HG03039 (cell line): ENCODE data around the gene RAD54L.

ENCODE experiments used
- ATAC-seq: cut with Tn5 transposase; IDR thresholded peaks from one replicate; pipeline ENCODE4 v1.9.1; 2021; ENCODE audit warnings: mild to moderate bottlenecking, moderate library complexity; ENCODE audit not compliant: unreplicated experiment

The RAD54L gene

DNA sequence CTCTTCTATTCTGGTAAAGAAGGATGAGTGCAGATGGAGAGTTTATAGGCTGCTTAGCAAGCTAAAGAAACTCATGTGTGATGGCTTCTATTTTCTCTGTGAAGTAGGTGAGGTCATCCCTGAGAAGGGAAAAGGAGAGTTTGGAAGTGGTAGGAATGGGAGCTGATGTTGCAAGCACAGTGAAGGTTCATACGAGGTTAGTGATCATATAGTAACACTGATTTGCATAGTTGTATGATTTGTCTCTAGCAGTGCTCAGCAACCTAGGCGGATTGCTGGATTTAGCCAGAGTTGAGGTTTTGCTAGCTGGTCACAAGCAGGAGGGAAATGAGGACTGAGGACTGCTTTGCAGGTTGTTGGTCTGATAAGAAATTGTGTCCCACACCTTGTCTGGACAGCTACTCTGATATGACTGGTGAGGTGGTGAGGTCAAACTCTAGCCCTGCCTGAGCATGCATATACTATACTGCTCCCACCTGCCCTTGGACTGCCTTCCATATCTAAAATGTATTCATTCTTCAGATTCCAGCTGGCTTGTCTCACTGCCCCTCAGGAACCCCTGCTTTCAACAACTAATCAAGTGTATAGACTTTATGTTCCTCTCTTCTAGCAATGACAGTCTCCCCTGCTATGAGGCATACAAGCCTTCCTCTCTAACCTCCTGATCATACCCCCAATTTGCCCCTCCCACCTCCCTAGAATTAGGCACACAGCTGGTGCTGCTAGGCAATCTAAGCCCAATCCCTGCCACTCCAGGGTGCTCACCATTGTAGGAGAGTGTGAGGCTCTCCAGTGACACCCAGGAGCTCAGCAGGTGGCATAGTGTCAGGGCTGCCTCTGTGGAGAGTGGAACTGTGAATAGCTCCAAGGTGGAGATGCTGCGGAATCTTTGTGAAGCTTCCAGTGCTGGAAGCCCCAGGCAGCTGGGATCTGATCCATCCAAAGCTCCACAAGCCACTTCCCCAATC, 37.3 kb downstream of the RAD54L start:
- ATAC-seq = no peak

DNA sequence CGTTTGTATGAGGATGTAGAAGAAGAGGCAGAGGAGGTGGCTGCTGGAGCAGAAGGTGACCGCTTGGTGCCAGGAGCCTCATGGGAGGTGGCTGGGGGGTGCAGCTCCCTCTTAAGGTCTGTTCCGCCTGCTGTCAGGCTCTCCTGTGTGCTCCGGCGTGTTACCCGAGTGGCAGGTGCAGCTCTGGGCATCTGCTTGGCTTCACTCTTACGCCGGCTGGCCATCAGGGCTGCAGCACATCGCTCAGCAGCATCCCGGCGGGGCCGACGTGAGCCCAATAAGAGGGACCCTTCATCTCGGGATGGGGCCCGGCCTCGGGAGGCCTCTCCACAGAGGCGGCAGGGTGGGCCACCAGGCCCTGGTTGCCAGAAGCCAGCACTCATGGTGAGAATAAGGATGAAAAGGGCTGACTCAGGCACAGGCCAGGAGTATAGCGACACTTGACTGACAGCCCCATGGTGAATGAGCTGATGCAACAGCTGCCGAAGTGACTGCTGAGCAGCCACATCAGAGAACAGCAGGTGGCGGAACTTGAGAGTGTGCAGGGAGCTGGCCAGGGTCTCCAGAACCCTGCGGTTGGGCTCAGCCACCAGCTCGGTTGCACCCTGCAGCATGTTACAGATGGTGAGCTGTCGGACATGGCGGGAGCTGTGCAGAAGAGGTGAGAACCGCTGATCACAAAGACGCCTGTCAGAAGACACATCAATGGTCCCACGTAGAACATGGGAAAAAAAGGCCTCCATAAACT, 38.3 kb downstream of the RAD54L start:
- ATAC-seq = no peak

DNA sequence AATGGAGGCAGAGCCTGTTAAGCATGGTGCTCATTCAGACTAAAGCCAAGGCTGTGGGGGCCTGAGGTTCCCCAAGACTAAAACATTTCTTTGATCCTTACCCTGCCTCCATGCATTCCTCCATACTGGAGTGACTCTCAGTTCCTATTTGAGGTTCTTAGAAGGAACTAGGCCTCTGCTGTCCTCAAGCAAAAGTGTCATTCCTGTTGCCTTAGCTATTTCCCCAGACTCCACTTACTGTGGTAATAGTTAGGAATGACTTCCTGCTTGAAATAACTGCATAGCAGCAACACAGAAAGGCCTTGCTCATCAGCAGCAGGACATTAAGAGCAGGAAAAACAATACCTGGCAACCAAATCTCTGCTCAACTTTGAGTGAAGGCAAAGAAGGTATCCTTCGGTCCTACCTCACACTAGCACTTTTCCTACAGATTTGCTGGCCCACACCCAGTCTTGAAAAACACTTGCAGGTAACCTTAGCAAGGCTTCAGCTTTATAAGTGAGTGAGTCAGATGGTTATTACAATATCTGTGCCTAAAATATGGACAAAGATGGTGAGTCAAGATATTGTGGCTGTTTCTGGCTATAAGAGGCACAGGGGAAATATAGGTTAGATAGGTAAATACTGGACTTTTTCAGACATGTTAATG, 41.0 kb downstream of the RAD54L start:
- no peak for ATAC-seq

DNA sequence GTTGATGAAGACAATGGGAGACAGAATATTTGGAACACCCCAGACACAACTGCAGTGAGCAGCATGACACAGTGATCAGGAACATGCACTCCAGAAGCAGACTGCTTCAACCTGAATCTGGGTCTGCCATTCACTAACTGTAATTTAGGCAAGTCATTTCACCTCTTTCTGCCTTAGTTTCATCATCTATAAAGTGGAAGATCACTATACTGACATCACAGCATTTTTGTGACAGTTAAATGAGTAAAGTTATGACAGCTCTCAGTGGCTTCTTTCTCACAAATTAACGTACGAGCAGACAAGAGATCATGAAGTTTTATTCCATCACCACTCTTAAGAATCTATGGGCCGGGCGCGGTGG, 41.6 kb downstream of the RAD54L start:
- no peak for ATAC-seq

DNA sequence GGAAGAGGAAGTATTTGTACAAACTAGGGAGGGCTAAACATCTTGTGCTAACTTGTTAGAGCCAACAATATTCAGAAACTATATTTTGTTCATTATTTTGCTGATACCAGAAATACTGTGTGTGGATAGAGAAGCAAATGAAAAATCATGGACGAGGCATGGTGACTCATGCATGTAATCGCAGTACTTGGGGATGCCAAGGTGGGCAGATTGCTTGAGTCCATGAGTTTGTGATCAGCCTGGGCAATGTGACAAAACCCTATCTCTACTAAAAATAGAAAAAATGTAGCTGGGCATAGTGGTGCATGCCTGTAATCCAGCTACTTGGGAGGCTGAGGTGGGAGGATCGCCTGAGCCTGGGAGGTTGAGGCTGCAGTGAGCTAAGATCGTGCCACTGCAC, 42.4 kb downstream of the RAD54L start:
- no peak for ATAC-seq

DNA sequence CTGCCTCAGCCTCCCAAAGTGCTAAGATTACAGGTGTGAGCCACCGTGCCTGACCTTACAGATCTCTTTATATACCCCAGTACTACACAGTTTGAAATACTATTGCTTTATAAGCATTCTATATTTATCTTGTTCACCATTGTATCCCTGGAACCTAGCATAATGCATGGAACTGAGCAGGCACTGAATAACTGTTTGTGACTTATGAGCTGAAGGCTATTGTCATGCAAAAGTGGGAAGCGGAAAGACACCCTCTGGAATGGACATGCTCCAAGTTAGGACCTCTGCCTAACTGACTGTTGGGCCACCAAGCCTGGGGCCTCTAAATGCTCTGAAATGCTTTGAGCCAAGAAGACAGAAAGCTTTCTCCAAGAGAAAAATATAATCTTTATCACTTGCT, 47.7 kb downstream of the RAD54L start:
- no peak for ATAC-seq

DNA sequence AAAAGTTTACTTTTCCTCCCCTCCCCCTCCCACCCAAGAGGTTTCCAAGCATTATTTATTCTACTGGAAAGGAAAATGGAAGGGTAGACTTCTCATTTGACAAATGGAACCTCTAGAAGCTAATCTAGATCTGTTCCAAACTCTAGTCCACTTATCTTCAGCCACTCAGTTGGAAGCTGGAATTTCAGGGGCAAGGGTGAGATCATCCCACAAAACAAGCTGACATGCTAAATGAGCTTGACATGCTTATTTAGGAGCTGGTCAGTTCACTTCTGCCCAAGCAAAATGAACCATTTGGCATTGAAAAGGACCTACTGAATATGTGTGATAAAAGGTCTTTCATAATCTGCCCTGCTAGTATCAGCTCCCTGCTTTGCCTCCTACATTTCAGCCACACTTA, 50.8 kb downstream of the RAD54L start:
- no peak for ATAC-seq

DNA sequence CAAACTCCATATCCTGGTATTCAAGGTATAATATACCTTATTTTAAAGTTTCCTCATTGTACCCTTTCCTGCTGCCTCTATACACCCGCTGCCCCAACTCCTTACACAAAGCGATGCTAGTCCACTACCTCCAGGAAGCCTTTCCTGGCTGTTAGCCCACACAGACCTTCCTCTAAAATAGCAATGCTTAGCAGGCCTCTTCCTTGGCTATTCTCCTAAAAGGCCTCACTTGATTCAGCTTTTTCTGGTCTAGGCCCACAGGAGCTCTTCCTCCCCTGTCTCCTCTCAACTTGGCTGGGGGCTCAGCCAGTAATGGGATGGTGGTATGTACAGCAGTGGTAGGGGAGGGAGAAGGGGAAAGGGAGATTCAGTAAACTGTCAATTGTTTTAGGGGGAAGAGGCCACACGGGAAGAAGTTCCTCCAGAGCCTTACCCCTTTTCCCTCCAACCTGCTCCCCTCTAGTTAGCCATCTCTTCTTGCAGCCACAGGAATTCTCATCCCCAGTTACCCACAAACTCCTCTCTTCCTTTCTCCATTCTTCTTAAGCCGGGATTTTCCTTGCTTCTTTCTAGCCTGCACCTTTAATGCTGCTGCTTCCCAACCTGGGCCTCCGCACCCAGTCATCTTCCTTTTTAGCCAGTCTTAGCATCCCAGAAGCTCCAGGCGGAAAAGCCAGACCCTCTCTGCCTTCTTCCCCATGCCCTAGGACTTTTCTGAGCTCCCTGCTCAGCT, 53.3 kb downstream of the RAD54L start:
- ATAC-seq = no peak

DNA sequence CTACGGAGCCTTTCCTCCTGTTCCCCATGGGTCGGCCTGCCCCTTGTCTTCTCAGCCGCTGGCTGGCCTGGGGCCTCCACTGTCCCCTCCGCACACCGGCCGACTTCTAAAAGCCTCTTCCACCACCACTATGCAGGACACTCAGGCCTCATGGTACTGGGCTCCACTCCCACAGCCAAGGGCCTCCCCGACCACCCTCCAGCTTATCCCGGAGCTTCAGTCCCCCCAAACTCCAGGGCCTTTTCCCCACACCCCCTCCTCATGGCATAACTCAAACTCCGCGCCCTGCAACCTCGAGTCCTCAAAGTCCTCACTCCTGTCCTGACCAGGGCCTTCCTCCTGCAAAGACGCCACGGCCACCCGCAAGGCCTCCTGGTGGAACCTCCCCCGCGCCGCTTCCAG, 53.8 kb downstream of the RAD54L start:
- ATAC-seq = no peak

DNA sequence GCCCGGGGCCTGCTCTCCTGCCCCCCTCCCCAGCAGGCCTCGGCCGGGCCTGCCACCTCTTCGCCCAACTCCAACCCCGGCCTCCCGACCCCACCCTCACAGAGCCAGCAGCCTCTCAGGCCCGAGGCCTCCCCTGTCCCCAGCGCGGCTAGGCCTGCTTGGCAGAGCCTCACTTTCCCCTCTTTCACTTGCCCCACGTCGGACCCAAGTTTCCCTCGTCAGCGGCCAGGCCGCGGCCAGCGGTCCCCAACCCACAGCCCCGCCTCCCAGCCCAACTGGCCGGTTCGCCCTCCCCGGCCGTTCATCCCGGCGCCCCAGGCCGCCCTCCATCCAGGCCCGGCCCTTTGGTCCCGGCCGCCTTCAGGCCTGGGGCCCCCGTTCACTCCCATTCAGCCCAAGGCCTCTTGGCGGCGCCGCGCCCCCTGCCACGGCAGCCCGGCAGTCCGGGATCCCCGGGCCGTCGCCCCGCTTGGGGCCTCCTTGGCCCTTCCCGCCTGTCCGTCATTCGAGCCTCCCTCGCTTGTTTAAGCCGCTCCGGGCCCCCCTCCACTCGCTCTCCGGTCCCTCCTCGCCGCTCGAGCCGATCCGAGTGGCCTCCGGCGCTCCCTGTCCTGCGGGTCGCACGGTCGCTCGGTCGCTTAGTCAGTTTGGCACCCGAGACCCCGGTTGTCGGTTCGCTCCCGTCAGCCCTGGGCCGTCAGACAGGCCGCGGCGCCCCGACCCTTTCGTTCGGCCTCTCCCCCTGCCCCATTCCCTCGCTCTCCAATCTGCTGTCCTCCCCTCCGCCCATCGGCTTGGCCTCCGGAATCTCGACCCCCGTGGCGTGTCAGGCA, 54.5 kb downstream of the RAD54L start:
- no peak for ATAC-seq

DNA sequence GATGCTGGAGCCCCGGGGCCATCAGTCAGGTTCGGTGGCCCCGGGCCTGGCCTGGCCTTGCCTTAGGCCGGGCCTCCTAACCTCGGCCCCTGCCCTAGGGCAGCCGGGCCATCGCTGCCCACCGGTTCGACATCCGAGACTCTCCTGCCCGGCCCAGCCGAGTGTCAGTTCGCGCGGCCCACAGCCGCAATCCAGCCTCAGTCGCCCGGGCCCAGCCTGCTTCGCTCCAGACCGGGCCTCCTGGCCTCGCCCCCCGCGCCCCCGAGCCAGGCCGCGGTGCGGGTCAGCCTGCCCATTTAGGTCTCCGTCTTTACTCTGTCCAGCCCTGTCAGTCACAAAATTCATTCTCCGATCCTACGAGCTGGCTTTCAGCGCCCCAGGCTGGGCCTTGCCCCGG, 55.1 kb downstream of the RAD54L start:
- ATAC-seq = peak; percentile 14

DNA sequence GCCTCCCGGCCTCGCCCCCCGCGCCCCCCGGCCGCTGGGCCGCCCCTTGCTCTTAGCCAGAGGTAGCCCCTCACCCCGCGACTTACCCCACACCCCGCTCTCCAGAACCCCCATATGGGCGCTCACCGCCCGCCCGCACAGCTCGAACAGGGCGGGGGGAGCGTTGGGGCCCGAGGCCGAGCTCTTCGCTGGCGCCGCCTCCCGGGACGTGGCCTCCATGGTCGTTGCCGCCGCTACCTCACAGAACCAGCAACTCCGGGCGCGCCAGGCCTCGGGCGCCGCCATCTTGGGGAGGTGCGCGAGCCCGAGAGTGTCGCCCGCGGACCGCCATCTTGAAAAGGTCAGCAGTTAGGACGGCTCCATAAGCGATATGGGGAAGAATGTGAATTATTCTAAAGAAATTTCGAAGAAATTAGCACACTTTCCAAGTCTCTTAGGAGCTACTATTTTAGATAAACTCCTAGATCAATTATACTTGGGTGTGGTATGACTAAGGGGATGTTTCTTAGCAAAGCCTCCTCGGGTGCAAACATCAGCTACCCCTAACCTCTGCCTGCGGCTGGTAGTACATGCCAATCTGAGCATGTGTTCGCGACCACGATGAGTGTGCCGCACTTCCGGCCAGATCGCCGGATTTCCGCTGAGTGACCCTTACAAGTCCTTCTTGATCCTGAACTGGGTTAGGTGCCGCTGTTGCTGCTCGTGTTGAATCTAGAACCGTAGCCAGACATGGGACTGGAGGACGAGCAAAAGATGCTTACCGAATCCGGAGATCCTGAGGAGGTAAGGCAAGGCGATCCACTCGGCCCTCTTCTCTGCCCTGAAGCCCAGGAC, 55.7 kb downstream of the RAD54L start, which contains the start of the genes LRRC41 and UQCRH:
TSS of gene LRRC41 (minus strand) at position 579 of the 834 bp plus-strand sequence. CDS start at position 285, 294 bp downstream.
TSS of gene UQCRH (plus strand) at position 661 of the 834 bp plus-strand sequence. CDS start at position 730, 69 bp downstream.
- peak; percentile 76 for ATAC-seq

DNA sequence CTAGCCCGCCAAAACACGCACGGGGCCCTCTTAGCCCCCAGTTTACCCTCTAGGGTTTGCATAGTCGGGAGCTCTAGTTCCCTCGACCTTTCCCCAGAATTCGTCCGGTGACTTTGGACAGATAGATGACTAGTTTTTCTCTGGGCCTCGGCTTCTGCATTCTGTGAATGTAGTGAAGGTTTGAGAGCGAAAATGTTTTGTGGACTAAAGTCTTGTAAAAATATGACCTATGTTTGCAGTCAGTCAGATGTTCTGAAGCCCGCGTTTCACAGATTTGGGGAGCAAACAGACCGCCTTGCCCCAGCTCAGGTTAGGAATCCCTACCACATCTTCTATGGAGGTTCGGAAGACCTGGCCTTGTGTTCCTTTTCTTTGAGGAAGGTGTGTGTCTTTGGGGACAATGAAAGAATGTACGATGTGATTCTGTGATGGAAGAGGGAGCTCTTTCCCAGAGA, 56.3 kb downstream of the RAD54L start:
- no peak for ATAC-seq

DNA sequence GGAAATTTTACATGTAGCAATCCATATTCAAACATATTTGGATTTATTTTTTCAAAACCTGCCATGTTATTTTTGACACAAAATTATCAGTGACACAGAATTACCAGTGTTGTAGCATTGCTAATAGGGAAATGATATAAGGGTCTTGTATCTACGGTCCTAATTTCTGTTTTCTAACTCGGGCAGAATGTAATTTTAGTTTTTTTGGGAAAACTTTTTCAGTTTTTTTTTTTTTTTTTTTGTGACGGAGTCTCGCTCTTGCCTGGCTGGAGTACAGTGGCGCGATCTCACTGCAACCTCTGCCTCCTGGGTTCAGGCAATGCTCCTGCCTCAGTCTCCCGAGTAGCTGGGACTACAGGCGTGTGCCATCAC, 58.6 kb downstream of the RAD54L start:
- ATAC-seq = no peak

DNA sequence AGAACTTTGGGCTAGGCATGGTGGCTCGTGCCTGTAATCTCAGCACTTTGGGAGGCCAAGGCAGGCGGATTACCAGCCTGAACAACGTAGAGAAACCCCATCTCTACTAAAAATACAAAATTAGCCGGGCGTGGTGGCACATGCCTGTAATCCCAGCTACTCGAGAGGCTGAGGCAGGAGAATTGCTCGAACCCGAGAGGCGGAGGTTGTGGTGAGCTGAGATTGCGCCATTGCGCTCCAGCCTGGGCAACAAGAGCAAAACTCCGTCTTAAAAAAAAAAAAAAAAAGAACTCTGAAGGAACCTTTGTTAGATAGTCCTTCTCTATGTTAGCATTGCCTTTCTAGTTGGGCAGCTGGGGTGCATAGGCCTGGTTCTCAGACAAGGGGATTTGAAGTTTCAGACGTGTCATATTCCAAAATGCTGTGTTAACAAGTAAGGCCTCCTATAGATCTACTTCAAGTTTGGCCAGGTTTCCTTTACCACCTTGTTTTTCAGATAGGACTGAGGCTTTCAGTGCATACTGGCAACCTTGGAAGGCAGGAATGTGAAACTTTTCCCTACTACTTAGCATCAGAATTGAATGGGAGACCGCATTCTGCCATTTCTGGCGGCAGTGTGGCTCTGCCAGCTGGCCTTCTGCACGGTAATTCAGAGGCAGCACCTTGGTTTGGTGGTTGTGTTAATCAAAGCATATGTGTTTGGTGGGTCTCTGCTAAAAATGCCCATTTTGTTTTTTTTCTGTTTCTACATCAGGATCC, 62.0 kb downstream of the RAD54L start:
- no peak for ATAC-seq

DNA sequence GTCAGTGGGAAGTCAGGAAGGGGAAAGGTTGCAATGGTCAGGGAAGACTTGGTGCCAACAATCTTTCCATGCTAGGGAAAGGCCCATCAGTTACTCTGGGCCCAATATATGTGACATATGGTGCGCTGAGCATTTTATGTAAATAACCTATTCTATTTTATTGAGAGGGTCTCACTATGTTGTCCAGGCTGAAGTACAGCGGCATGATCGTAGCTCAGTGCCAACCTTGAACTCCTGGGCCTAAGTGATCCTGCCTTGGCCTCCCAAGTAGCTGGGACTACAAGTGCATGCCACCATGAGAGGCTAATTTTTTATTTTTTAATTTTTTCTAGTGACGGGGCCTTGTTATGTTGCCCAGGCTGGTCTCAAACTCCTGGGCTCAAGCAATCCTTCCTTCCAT, 62.8 kb downstream of the RAD54L start:
- no peak for ATAC-seq

DNA sequence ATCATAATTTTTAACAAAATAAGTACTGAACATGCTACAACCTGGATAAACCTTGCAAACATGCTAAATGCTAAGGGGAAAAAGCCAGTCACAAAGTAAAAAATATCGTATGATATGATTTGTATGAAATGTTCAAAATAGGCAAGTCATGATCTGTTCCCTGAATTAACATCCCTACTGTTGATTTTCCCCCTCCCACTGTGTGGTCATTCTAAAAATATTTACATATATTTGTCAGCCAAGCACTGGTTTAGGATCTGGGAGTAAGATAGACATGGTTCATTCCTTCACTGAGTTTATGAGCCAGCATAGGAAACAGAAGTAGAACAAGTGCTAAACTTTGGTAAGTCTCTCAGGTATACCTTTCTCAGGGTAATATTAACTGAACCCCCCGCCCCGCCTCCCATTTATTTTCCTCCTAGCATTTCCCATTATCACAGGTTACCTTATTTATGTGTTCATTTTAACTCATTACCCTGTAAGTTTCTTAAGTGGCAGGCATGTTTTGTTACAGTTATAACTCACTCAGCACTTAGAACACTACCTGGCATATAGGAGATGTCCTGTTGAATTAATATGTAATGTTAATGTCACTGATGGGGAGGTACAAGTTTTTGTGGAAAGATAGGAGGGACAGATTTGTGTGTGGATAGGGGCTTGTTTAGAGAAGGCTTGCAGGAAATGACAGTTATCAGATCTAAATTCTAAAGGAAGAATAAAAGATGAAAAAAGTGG, 68.3 kb downstream of the RAD54L start:
- ATAC-seq = no peak
